Fibroblast of skin of scalp (primary cell): ENCODE results near the gene GART.

Source experiments
- DNase-seq: peaks from one replicate; pipeline ENCODE4 v3.0.0-alpha.2; 2013

GART gene

DNA sequence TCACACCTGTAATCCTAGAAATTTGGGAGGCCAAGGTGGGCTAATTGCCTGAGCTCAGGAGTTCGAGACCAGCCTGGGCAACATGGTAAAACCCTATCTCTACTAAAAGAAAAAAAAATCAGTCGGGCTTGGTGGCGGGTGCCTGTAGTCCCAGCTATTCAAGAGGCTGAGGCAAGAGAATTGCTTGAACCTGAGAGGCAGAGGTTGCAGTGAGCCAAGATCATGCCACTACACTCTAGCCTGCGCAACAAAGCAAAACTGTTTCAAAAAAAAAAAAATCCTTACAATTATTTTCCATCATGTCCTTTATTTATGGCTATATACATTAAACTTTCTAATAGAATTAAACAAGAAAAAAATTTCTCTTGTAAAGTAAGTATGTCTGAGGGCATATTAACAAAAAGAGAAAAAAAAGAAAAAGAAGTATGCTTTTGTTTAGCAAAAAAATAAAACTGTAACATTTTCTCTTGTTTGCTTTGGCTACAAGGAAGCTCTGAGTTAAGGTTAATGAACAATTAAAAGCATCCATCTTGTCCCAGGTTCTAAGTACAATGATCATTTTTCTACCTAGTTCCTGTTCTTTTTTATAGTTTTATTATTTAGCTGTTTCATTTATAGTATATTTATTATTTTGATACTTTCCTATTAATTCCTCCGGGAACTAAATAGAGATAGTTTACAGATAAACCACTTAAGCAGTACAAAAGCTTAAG, 80.2 kb downstream of the GART start:
- no peak for DNase-seq

DNA sequence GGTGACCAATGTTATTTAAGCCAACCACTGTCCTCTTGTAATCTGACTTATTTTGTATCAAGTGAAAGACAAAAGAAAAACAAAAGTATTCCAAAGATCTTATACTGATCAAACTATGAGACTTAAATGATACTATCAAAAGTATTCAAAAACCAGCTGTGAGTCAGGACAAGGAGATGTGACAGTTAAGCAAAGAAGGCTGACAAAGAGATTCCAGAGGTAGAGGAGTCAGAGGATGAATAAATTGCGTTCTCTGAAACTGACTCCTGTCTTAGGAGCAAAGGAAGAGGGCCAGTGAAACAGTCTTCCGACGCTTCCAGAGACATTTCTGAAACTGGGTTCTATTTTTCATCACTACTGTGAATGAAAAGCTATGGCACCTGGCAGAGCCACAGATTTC, 83.1 kb downstream of the GART start:
- no peak for DNase-seq

DNA sequence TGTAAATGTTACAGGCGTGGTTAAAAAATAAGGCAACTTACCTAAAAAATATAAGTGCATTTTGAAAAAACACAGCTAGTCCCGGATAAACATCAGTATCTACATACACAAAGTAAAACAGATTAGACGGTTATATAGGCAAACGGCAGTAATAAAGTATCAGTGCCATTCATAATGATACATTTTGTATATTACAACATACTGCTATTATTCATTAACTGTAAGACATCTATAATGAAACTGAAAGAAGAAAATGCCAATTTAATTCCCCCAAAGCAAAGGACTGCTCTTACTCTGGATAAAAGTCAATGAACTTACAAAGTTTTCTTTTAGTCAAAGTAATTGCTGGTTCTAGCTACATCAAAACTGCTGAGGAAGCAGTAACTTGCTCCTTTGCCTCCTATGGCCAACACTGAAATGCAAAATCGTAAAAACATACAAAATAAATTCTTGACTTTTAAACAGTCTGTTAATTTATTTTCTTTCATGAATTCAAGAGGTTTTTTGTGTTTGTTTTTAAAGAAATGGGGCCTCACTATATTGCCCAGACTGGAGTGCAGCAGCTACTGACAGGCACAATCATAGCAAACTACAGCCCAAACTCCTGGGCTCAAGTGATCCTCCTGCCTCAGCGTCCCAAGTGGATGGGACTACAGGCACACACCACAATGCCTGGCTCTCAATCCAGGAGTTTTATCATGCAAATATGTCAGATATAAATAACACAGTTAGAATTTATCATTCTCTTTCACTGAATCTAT, 86.1 kb downstream of the GART start:
- no peak for DNase-seq
